HG03108 (cell line): ENCODE data around the gene VWDE.

Experiments
- ATAC-seq: cut with Tn5 transposase; IDR thresholded peaks from one replicate; pipeline ENCODE4 v1.9.1; 2021; ENCODE audit warnings: moderate library complexity; ENCODE audit not compliant: unreplicated experiment

Gene VWDE

GRCh38 chr7:12291870-12292269 lies 111.8 kb downstream of the VWDE start:
- no peak for ATAC-seq

GRCh38 chr7:12290761-12291160 lies 112.9 kb downstream of the VWDE start:
- ATAC-seq = no peak

- ATAC-seq = no peak
Observed at GRCh38 chr7:12289996-12290395, 113.7 kb downstream of the VWDE start.

GRCh38 chr7:12287901-12288300 lies 115.8 kb downstream of the VWDE start:
- no peak for ATAC-seq

GRCh38 chr7:12281038-12281437 lies 122.6 kb downstream of the VWDE start:
- ATAC-seq = no peak
